HepG2 (cell line): ENCODE data around the gene NIN. TPM values are rescaled to one million over a fixed set of nuclear protein-coding genes. Genes with fewer than 3 reads are reported as not detected.
A peak's percentile ranks its signal among the peaks of the same experiment; 100 is the strongest.

Source experiments
- BRF2 ChIP-seq: sonication (generic); formaldehyde crosslinking; IDR thresholded peaks from 2 replicates; pipeline ENCODE4 v1.8.1; 2022; ENCODE audit warnings: mild to moderate bottlenecking, missing genetic modification reagents
- CENPX ChIP-seq: sonication (generic); formaldehyde crosslinking; IDR thresholded peaks from 2 replicates; pipeline ENCODE4 v1.9.0; 2021; ENCODE audit warnings: mild to moderate bottlenecking, missing genetic modification reagents, moderate library complexity
- CREM ChIP-seq, 2 experiments: sonication (generic) in 1 of 2; formaldehyde crosslinking in 1 of 2; IDR thresholded peaks; 2 replicates each; pipeline versions ENCODE4 v1.4.0 to v1.6.1; 2016 to 2020; ENCODE audit warnings: antibody characterized with exemption in 1 of 2, mild to moderate bottlenecking in 1 of 2, missing genetic modification reagents in 1 of 2
- GFI1 ChIP-seq: sonication (generic); formaldehyde crosslinking; IDR thresholded peaks from 2 replicates; pipeline ENCODE4 v1.5.0; 2020; ENCODE audit warnings: missing genetic modification reagents, mild to moderate bottlenecking, borderline replicate concordance
- HMG20A ChIP-seq: IDR thresholded peaks from 2 replicates; pipeline ENCODE4 v1.6.1; 2016; ENCODE audit warnings: borderline replicate concordance
- HOXA3 ChIP-seq: sonication (generic); formaldehyde crosslinking; IDR thresholded peaks from 2 replicates; pipeline ENCODE4 v1.5.0; 2020; ENCODE audit warnings: missing genetic modification reagents
- JUND ChIP-seq: sonication (generic); formaldehyde crosslinking; IDR thresholded peaks from 2 replicates; pipeline ENCODE4 v1.8.0; 2022; ENCODE audit warnings: mild to moderate bottlenecking, missing genetic modification reagents
- KDM6A ChIP-seq: IDR thresholded peaks from 2 replicates; pipeline ENCODE4 v1.6.1; 2016; ENCODE audit warnings: low read depth
- NR1H2 ChIP-seq: sonication (generic); formaldehyde crosslinking; IDR thresholded peaks from 2 replicates; pipeline ENCODE4 v1.8.1; 2022; ENCODE audit warnings: low read depth, missing genetic modification reagents, borderline replicate concordance
- REST ChIP-seq, 2 experiments: IDR thresholded peaks; 2 replicates each; pipeline ENCODE4 v1.6.1; 2011 to 2012; ENCODE audit warnings: low read length in 2 of 2, borderline replicate concordance in 1 of 2, low read depth in 1 of 2, mild to moderate bottlenecking in 1 of 2, moderate library complexity in 1 of 2
- REXO4 ChIP-seq: sonication (generic); formaldehyde crosslinking; IDR thresholded peaks from 2 replicates; pipeline ENCODE4 v1.8.0; 2022; ENCODE audit warnings: missing genetic modification reagents, mild to moderate bottlenecking, borderline replicate concordance
- SAFB2 ChIP-seq: sonication (generic); formaldehyde crosslinking; IDR thresholded peaks from 2 replicates; pipeline ENCODE4 v1.5.1; 2020; ENCODE audit warnings: missing genetic modification reagents, low read depth, mild to moderate bottlenecking, borderline replicate concordance
- SOX13 ChIP-seq, 3 experiments: fragments of 450-650 bp in 1 of 3; sonication (generic) in 1 of 3; formaldehyde crosslinking in 1 of 3; IDR thresholded peaks in 2 of 3; conservative IDR thresholded peaks in 1 of 3; 2 replicates each; pipeline versions ENCODE4 v1.5.0 to v1.6.1; 2016 to 2020; ENCODE audit warnings: antibody characterized with exemption in 1 of 3, mild to moderate bottlenecking in 1 of 3, missing compliant biosample characterization in 1 of 3, missing genetic modification reagents in 1 of 3, moderate library complexity in 1 of 3
- XBP1 ChIP-seq: sonication (generic); formaldehyde crosslinking; IDR thresholded peaks from 2 replicates; pipeline ENCODE4 v1.5.0; 2020; ENCODE audit warnings: missing genetic modification reagents
- ZBTB3 ChIP-seq: sonication (generic); formaldehyde crosslinking; IDR thresholded peaks from 2 replicates; pipeline ENCODE4 v1.4.0; 2020; ENCODE audit warnings: low read depth, mild to moderate bottlenecking, moderate library complexity, missing genetic modification reagents, borderline replicate concordance
- ZFP62 ChIP-seq: sonication (generic); formaldehyde crosslinking; IDR thresholded peaks from 2 replicates; pipeline ENCODE4 v1.4.0; 2020; ENCODE audit warnings: missing genetic modification reagents
- ZFP82 ChIP-seq: sonication (generic); formaldehyde crosslinking; IDR thresholded peaks from 2 replicates; pipeline ENCODE4 v1.5.1; 2020; ENCODE audit warnings: mild to moderate bottlenecking, missing genetic modification reagents, borderline replicate concordance
- ZKSCAN1 ChIP-seq: fragments of 150-350 bp; IDR thresholded peaks from 2 replicates; pipeline ENCODE4 v1.6.1; 2014; ENCODE audit warnings: low read length
- ZNF317 ChIP-seq: sonication (generic); formaldehyde crosslinking; IDR thresholded peaks from 2 replicates; pipeline ENCODE4 v1.5.0; 2020; ENCODE audit warnings: mild to moderate bottlenecking, missing genetic modification reagents
- ZNF333 ChIP-seq: sonication (generic); formaldehyde crosslinking; IDR thresholded peaks from 2 replicates; pipeline ENCODE4 v1.4.0; 2020; ENCODE audit warnings: mild to moderate bottlenecking, missing genetic modification reagents, borderline replicate concordance
- ZNF367 ChIP-seq: sonication (generic); formaldehyde crosslinking; IDR thresholded peaks from 2 replicates; pipeline ENCODE4 v1.4.0; 2020; ENCODE audit warnings: missing genetic modification reagents, borderline replicate concordance
- ZNF773 ChIP-seq: sonication (generic); formaldehyde crosslinking; IDR thresholded peaks from 2 replicates; pipeline ENCODE4 v1.4.0; 2020; ENCODE audit warnings: missing genetic modification reagents, borderline replicate concordance
- ZNF775 ChIP-seq: sonication (generic); formaldehyde crosslinking; IDR thresholded peaks from 2 replicates; pipeline ENCODE4 v1.4.0; 2020; ENCODE audit warnings: missing genetic modification reagents, mild to moderate bottlenecking, moderate library complexity, borderline replicate concordance
- ZNF777 ChIP-seq: sonication (generic); formaldehyde crosslinking; IDR thresholded peaks from 2 replicates; pipeline ENCODE4 v1.4.0; 2020; ENCODE audit warnings: missing genetic modification reagents
- ZNF788 ChIP-seq: sonication (generic); formaldehyde crosslinking; IDR thresholded peaks from 2 replicates; pipeline ENCODE4 v1.5.0; 2020; ENCODE audit warnings: mild to moderate bottlenecking, missing genetic modification reagents, borderline replicate concordance
- polyA plus RNA-seq, 8 experiments: library from polyadenylated mRNA; depleted of rRNA in 3 of 8; stranded (reverse) in 7 of 8; unstranded in 1 of 8; fragments of >200 nt; fragmentation: Illumina TruSeq in 4 of 8; extraction: Trizol in 4 of 8; gene quantifications; 2 replicates each; pipeline versions ENCODE4 v1.2.1 to v1.2.3, GENCODE V29; 2011 to 2016; ENCODE audit warnings: low read depth in 4 of 8, missing spikeins in 1 of 8, mixed read lengths in 1 of 8; ENCODE audit not compliant: insufficient read depth in 1 of 8
- total RNA-seq, 5 experiments: library from RNA; depleted of rRNA; stranded (reverse); fragments of >200 nt; fragmentation: Illumina TruSeq; extraction: Trizol; gene quantifications; 2 replicates each; pipeline ENCODE4 v1.2.3, GENCODE V29; 2016; ENCODE audit warnings: low read depth in 1 of 5
- TF ChIP-seq, protein P1 (sequence below): sonication (generic); formaldehyde crosslinking; IDR thresholded peaks from 2 replicates; pipeline ENCODE4 v1.5.0; 2020; ENCODE audit warnings: missing genetic modification reagents

Gene NIN
- total and polyA plus RNA-seq, 2 of the 13 experiments (the other 11 are each of a cell fraction or from before 2014, with no cell fraction given): 2.8 to 9.7 TPM

GRCh38 chr14:50839048-50839447 is 8.1 kb upstream of the NIN start (continued):
- TF ChIP-seq ZFP82 (no peak), XBP1 (CRISPR knock-in tag) (no peak), ZNF788 (CRISPR knock-in tag) (no peak), REST (IDR thresholded peaks at IDR 0.05; ENCODE audit: borderline replicate concordance in 1 of 2, low read depth in 1 of 2, low read length in 2 of 2) (peak in 1 of 2 experiments; percentile 43; a peak in 1 of 4 replicates), ZKSCAN1 (no peak), ZNF773 (CRISPR knock-in tag) (no peak), KDM6A (CRISPR knock-in tag) (no peak), SOX13 (IDR thresholded peaks at IDR 0.05) (0 out of 2 replicates have a peak, but pooled peaks have one; percentile 9), SOX13 (CRISPR knock-in tag; conservative IDR thresholded peaks at IDR 0.05 in 1 of 2, IDR thresholded peaks at IDR 0.05 in 1 of 2) (peak in 1 of 2 experiments; percentile 66; a peak in 2 of 4 replicates), BRF2 (CRISPR knock-in tag) (no peak), CENPX (CRISPR knock-in tag) (no peak), GFI1 (CRISPR knock-in tag) (no peak), ZNF317 (CRISPR knock-in tag) (no peak), HOXA3 (CRISPR knock-in tag) (no peak), ZNF775 (CRISPR knock-in tag) (no peak), JUND (CRISPR knock-in tag) (no peak), CREM (IDR thresholded peaks at IDR 0.05) (peak; percentile 44; the same call in 1 of the 2 replicates), CREM (CRISPR knock-in tag; IDR thresholded peaks at IDR 0.05) (no peak), ZNF333 (CRISPR knock-in tag) (no peak), REXO4 (no peak), ZBTB3 (no peak), NR1H2 (CRISPR knock-in tag) (no peak), SAFB2 (no peak), HMG20A (peak; percentile 85; the same call in 1 of the 2 replicates), ZNF777 (CRISPR knock-in tag) (no peak), ZFP62 (no peak), ZNF367 (no peak)
- TF ChIP-seq, protein P1, sequence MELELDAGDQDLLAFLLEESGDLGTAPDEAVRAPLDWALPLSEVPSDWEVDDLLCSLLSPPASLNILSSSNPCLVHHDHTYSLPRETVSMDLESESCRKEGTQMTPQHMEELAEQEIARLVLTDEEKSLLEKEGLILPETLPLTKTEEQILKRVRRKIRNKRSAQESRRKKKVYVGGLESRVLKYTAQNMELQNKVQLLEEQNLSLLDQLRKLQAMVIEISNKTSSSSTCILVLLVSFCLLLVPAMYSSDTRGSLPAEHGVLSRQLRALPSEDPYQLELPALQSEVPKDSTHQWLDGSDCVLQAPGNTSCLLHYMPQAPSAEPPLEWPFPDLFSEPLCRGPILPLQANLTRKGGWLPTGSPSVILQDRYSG (CRISPR knock-in tag): no peak
